DND-41 (cell line): ENCODE results near the gene SLC41A1.

Source experiments
- EZH2 ChIP-seq: IDR thresholded peaks from 3 replicates; pipeline ENCODE4 v1.6.1; 2012; ENCODE audit warnings: borderline replicate concordance, low read depth, mild to moderate bottlenecking, moderate library complexity, low read length, inconsistent platforms; ENCODE audit not compliant: severe bottlenecking
- TF ChIP-seq, protein P1 (sequence below): IDR thresholded peaks from 2 replicates; pipeline ENCODE4 v1.5.1; 2012; ENCODE audit warnings: borderline replicate concordance, low read length, moderate library complexity, mild to moderate bottlenecking; ENCODE audit not compliant: poor library complexity, severe bottlenecking; ENCODE audit errors: extremely low read depth

DNA sequence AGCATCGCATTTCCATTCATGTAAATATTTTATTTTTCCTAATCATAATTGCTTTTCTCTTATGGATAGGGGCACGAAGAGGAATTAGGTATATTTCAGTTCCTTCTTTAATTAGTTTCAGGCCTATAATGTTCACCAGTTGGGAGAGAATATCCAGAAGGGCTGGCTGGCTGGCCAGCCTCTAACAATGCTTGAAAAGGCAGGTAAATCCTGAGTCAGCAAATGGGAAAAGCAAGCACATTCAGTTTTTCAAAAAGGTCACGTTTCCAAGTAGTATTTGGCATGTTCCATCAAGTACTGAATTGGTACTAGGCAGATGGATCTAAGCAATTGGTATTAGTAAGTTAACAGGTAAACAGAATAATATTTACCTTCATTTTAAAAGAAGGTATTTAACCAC lies 45.8 kb downstream of the SLC41A1 start:
- TF ChIP-seq, protein P1, sequence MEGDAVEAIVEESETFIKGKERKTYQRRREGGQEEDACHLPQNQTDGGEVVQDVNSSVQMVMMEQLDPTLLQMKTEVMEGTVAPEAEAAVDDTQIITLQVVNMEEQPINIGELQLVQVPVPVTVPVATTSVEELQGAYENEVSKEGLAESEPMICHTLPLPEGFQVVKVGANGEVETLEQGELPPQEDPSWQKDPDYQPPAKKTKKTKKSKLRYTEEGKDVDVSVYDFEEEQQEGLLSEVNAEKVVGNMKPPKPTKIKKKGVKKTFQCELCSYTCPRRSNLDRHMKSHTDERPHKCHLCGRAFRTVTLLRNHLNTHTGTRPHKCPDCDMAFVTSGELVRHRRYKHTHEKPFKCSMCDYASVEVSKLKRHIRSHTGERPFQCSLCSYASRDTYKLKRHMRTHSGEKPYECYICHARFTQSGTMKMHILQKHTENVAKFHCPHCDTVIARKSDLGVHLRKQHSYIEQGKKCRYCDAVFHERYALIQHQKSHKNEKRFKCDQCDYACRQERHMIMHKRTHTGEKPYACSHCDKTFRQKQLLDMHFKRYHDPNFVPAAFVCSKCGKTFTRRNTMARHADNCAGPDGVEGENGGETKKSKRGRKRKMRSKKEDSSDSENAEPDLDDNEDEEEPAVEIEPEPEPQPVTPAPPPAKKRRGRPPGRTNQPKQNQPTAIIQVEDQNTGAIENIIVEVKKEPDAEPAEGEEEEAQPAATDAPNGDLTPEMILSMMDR: no peak
- no peak for TF ChIP-seq EZH2
